Thyroid gland (tissue), 4 donors: ENCODE measurements around the gene ENOX1. TPM values are rescaled to one million over a fixed set of nuclear protein-coding genes. Genes with fewer than 3 reads are reported as not detected.
A peak's percentile ranks its signal among the peaks of the same experiment; 100 is the strongest.
"Not testable (repeated sequence)": the region's sequence is repeated elsewhere in the genome, so short reads cannot be mapped to it uniquely, and the experiment has no call there.

Source experiments
- DNase-seq, 2 donors: peaks; one replicate each; pipeline ENCODE4 v3.0.0-alpha.2; 2019
- H3K27ac ChIP-seq, 3 donors: fragments of 200-600 bp; sonication (generic); 1 replicate in 2 of 3; 2 replicates in 1 of 3; pipeline ENCODE4 v1.5.1; 2016 to 2019; ENCODE audit warnings: mild to moderate bottlenecking in 1 of 3, moderate library complexity in 1 of 3
- H3K27me3 ChIP-seq: fragments of 200-600 bp; sonication (generic); one replicate; pipeline ENCODE4 v1.5.1; 2019
- H3K36me3 ChIP-seq, 2 donors: fragments of 200-600 bp; sonication (generic); one replicate each; pipeline ENCODE4 v1.5.1; 2016 to 2019
- H3K4me1 ChIP-seq, 2 donors: fragments of 200-600 bp; sonication (generic); one replicate each; pipeline ENCODE4 v1.5.1; 2017 to 2019
- H3K4me3 ChIP-seq, 3 donors: fragments of 200-600 bp; sonication (generic); replicated peaks in 1 of 3; 1 replicate in 2 of 3; 2 replicates in 1 of 3; pipeline ENCODE4 v1.5.1; 2016; ENCODE audit warnings: mild to moderate bottlenecking in 1 of 3
- H3K9me3 ChIP-seq: fragments of 200-600 bp; sonication (generic); one replicate; pipeline ENCODE4 v1.5.1; 2017
- CTCF ChIP-seq, 6 experiments: fragments of 200-600 bp in 3 of 6; fragments of 450-650 bp in 3 of 6; sonication (generic) in 3 of 6; IDR thresholded peaks; one replicate each; pipeline ENCODE4 v1.5.1; 2016 to 2019; ENCODE audit warnings: antibody characterized with exemption in 6 of 6, mild to moderate bottlenecking in 2 of 6, inconsistent platforms in 1 of 6, moderate library complexity in 1 of 6
- POLR2A ChIP-seq, 2 donors: fragments of 450-650 bp; IDR thresholded peaks; one replicate each; pipeline ENCODE4 v1.6.1; 2017; ENCODE audit warnings: antibody characterized with exemption in 2 of 2, mild to moderate bottlenecking in 2 of 2, moderate library complexity in 1 of 2
- WGBS, 2 donors: methylation state at CpG; one replicate each; pipeline ENCODE4 v1.1.5; 2017; 5-methylcytosine and 5-hydroxymethylcytosine counted together
- intact Hi-C: fragments of 100-400 bp; cut with DNase I; formaldehyde crosslinking; loops from one replicate; pipeline ENCODE4 v1.15.1; 2023
- total RNA-seq, 4 donors: library from RNA; depleted of rRNA; stranded (reverse); fragments of >200 nt; gene quantifications; one replicate each; pipeline ENCODE4 v1.2.3, GENCODE V29; 2016

Gene ENOX1
- 1 to 10 TPM in 1 of 4 donors, under 1 TPM in 3; 0.13 to 1.8 (median 0.31) TPM for total RNA-seq

DNA sequence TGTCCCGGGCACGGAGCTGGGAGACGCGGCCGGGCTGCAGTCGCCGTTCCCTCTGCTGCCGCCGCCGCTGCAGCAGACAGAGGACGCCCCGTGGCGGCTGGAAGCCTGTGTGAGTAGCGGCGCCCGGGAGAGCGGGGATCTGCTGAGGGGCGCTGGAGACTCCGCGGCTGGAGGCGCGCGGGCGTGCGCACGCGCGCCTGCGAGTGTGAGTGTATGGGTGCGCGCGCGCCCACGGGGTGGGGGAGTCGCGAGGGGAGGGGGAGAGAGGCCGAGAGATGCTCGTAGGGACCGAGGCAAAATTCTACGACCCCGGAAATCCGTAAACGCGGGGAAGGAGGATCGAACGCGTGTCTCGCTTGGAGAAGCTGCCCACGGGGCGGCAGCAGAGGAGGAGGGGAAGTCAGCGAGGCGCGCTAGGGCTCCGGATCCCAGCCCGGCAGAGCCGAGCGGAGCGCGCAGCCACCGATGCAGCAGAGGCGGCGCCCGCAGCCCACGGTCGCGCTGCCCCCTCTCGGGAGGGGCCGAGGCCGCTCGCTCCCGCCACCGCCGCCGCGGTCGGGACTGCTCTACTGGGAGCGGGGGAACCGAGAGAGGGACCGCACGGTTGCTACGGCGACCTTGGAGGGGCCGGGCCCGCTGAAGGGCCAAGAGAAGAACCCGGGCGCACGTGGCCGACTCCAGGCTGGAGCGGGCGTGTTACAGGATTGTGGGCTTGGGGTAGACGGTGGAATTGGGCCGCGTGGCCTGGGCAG lies at the start of gene ENOX1:
Gene ENOX1 (minus strand): TSS at position 207 of the 752 bp plus-strand sequence.
- H3K36me3 ChIP-seq: no peaks in the 10 kb centered on the region
- TF ChIP-seq CTCF (IDR thresholded peaks at IDR 0.05) (no peak), POLR2A (IDR thresholded peaks at IDR 0.05) (no peak)
- peak; percentile 44 to 47 for DNase-seq
- peaks cover 4% of the 10 kb centered on the region for H3K27me3 ChIP-seq
- no peak within 1 kb of the TSS for H3K27ac ChIP-seq
- H3K4me1 ChIP-seq: peaks cover 15 to 22% of the 10 kb centered on the region in 2 donors
- H3K9me3 ChIP-seq: no peaks in the 10 kb centered on the region
- intact Hi-C loops: no loop called here
- 0% methylated on average over 1 to 30 of the region's 93 CpGs for WGBS, 2 donors
- H3K4me3 ChIP-seq: peak within 1 kb of the TSS; percentile 21 to 45 (median 30)

DNA sequence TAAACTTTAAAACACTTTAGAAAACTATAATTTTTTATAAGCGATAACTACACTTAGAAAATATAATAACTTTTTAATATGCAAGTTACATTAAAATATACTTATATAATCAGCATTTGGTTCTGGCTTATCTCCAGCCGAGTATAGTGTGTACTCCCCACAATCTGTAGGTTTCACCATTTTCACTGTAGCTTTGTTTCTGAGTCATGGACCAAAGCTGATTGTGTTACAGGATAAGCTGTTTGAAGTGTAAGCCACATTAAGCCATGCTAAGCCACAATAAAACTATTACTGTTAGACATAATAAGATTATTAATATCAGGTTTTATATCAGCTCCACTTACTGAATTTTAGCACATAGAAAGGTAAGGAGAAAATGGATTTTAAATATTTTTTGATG lies 48.9 kb upstream of the ENOX1 start:
- Histone ChIP-seq H3K4me1 (no peaks in the 10 kb centered on the region), H3K27ac (no peak overlapping the region), H3K36me3 (no peaks in the 10 kb centered on the region), H3K4me3 (no peak overlapping the region), H3K9me3 (no peaks in the 10 kb centered on the region), H3K27me3 (no peaks in the 10 kb centered on the region)
- WGBS, 2 donors: 89 to 93% methylated on average over 2 of the region's 2 CpGs
- DNase-seq: no peak
- intact Hi-C loops: no loop called here
- no peak for TF ChIP-seq POLR2A (IDR thresholded peaks at IDR 0.05)
- TF ChIP-seq CTCF (IDR thresholded peaks at IDR 0.05): no peak

- TF ChIP-seq POLR2A (IDR thresholded peaks at IDR 0.05) (no peak), CTCF (IDR thresholded peaks at IDR 0.05) (no peak)
- intact Hi-C loops: no loop called here
- WGBS, 2 donors: 59 to 69% methylated on average over 2 of the region's 2 CpGs
These were observed 44.3 kb upstream of the ENOX1 start for GRCh38 chr13:43831088-43831487.

GRCh38 chr13:43830497-43830881 lies 43.7 kb upstream of the ENOX1 start:
- no peak overlapping the region for H3K4me3 ChIP-seq
- H3K36me3 ChIP-seq: no peaks in the 10 kb centered on the region
- 60 to 68% methylated on average over 5 of the region's 5 CpGs for WGBS, 2 donors
- intact Hi-C loops: no loop called here
- TF ChIP-seq POLR2A (IDR thresholded peaks at IDR 0.05): no peak
- no peak for TF ChIP-seq CTCF (IDR thresholded peaks at IDR 0.05)
- no peaks in the 10 kb centered on the region for H3K4me1 ChIP-seq
- H3K9me3 ChIP-seq: no peaks in the 10 kb centered on the region
- no peak overlapping the region for H3K27ac ChIP-seq
- H3K27me3 ChIP-seq: no peaks in the 10 kb centered on the region
- DNase-seq: no peak

More at GRCh38 chr13:43831088-43831487, 44.3 kb upstream of the ENOX1 start:
- H3K27me3 ChIP-seq: no peaks in the 10 kb centered on the region
- DNase-seq: no peak
- no peak overlapping the region for H3K27ac ChIP-seq
- no peaks in the 10 kb centered on the region for H3K9me3 ChIP-seq
- H3K4me3 ChIP-seq: no peak overlapping the region
- no peaks in the 10 kb centered on the region for H3K4me1 ChIP-seq
- H3K36me3 ChIP-seq: no peaks in the 10 kb centered on the region

DNA sequence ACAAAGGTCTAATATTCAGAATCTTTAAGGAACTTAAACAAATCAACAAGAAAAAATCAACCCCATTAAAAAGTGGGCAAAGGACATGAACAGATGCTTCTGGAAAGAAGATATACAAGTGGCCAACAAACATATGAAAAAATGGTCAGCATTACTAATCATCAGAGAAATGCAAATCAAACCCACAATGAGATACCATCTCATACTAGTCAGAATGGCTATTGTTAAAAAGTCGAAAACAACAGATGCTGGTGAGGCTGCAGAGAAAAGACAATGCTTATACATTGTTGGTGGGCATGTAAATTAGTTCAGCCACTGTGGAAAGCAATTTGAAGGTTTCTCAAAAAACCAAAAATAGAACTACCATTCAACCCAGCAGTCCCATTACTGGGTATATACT lies 37.9 kb upstream of the ENOX1 start:
- DNase-seq, intact Hi-C loops, H3K9me3 ChIP-seq, H3K27ac ChIP-seq, H3K4me3 ChIP-seq, H3K36me3 ChIP-seq, H3K27me3 ChIP-seq, H3K4me1 ChIP-seq: not testable (repeated sequence)
- 95 to 100% methylated on average over 1 of the region's 1 CpG for WGBS, 2 donors
